ENCODE results near the gene JOSD1.
"Not testable (repeated sequence)": the region's sequence is repeated elsewhere in the genome, so short reads cannot be mapped to it uniquely, and the experiment has no call there.

The JOSD1 gene

DNA sequence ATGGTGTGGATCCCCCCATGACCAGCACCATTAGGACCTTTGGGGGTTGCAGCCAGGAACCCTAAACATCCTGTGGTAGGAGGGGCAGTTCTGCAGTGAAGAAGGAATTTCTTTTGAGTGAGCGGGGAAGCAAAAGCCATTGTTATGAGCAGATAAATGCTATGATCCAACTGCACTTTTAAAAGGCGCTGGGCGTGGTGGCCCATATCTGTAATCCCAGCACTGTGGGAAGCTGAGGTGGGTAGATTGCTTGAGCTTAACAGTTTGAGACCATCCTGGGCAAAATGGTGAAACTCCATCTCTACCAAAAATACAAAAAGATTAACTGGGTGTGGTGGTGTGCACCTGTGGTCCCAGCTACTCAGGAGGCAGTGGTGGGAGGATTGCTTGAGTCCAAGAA is 24.9 kb downstream of the JOSD1 start:
- DNase-seq = peak; percentile 86

- DNase-seq = no peak
Observed at GRCh38 chr22:38674888-38675287, 25.9 kb downstream of the JOSD1 start.

DNA sequence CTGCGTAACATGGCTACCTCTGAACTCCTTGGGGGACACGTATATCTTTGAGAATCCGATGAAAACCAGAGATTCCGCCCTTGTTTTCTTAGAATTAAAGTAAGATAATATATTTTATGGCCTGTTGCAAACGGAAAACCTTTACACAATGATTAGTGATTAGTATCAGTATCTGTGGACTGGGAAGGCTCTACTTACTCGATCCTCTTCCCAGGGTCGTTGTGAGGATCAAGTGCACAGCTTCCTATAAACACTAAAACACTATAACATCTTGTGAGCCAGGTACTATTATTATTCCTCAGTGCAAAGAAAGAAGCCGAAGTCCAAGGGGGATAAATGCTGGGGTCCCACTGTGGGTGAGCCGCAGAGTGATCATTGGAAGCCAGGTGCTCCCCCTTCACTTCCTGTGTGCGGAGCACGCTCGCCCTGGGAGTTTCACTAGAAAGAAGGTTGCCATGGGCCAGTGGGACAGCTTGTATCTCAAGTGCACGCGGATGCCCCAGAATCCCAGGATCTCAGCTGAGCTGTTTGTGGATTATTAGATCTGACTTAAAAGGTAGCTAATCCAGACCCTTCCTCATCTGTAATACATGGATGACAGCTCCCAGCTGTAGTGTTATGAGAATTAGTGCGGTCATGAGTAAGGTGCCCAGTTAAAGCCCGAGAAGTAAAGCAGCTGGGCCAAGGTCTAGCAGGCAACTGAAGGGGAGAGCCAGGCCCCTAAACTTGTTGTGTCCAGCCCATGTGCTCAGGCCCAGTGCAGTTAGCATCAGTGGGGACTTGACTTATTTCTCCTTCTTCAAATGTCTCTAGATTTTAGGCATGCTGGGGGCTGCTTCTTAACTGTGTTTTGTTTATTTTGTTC is 43.5 kb downstream of the JOSD1 start:
- DNase-seq = peak; percentile 54

DNA sequence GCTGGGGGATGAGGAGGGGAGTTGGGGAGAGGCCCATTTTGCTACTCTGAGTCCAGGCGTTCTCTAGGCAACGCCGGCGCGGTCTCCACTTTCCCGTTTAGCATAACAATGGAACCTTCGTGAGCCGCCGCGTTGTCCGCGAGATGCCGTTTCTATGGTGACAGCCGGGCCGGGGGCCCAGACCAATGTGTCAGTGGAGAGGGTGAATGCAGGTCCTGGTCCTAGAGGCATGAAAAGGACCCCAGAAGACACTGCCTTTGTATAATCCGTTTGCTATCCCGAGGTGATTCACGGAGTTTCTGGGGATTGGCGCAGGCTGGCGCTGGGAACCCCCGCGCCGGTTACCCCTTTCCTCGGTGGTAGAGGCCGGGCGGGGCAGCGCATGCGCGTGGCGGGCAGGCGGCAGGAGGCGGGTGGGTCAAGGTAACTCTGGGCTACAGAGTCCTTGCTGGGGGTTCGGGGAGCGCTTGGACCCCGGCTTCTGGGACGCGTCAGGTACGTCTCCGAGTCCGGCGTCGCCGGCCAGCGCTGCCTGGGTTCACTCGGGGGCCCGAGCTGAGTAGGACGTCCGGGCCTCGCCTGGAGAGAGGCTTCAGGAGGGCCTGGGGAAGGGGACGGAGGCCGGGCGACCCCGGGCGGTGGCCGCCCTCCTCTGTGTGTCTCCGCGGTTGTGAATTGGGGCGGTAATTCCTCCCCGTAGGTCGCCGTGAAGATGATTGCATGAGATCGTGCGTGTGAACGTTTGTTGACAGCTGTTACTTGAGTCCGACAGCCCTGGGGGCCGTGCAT is 44.3 kb downstream of the JOSD1 start, which contains the start of the genes CBY1 and FAM227A:
Gene CBY1 (plus strand): TSS at position 383 of the 789 bp plus-strand sequence. CDS start 11,417 bp downstream, outside the sequence.
Gene FAM227A (minus strand): TSS at position 137 of the 789 bp plus-strand sequence. CDS start 6,224 bp downstream, outside the sequence.
- DNase-seq = peak; percentile 93

- DNase-seq = peak; percentile 42
Observed at GRCh38 chr22:38655519-38656255, 45.1 kb downstream of the JOSD1 start.

- no peak for DNase-seq
Observed at GRCh38 chr22:38653741-38654140, 47.0 kb downstream of the JOSD1 start.

GRCh38 chr22:38652859-38653258 is 47.9 kb downstream of the JOSD1 start:
- peak; percentile 23 for DNase-seq

- no peak for DNase-seq
Observed at GRCh38 chr22:38649841-38650522, 50.8 kb downstream of the JOSD1 start.

GRCh38 chr22:38645430-38645829 is 55.3 kb downstream of the JOSD1 start:
- DNase-seq = no peak

GRCh38 chr22:38644245-38644644 is 56.5 kb downstream of the JOSD1 start:
- DNase-seq = not testable (repeated sequence)

DNA sequence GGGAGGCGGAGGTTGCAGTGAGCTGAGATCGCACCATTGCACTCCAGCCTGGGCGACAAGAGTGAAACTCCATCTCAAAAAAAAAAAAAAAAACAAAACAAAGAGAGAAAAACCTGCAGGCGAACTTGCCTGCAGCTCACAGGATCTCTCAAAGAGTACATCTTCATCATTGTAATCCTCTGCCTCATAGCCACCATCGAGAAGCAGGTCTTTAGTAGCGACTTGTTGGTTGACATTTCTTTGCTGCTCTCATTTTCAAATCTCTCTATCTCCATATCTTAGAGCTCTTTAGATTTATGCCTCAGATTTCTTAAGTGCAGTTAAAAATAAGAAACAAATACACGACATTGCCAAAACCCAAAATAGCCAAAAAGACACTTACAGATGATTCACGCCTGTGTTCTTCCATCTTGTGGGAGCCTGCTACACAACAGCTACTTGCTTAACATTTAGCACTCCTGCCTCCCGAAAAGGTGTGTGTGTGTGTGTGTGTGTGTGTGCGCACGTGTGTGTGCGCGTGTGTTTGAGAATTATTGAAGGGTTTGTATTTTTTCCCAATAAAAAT is 59.2 kb downstream of the JOSD1 start:
- DNase-seq = no peak

DNA sequence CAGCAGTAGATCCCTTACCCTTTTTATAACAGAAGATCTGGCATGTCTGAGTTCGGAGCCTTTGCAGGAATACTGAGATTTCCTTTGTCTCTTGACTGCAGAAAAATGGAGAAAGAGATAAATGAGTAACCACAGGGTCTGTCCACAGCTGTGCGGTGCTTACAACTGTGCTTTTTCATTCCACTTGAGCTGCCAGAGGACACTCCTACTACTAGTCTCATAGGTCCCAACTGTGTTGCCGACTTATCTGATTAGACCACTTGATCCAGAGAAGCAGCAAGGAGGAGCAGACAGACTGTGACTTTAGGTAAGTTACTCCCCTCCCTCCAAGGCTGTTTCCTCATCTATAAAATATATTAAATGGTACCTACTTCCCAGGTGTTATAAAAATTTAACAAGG is 62.0 kb downstream of the JOSD1 start:
- peak; percentile 55 for DNase-seq

DNA sequence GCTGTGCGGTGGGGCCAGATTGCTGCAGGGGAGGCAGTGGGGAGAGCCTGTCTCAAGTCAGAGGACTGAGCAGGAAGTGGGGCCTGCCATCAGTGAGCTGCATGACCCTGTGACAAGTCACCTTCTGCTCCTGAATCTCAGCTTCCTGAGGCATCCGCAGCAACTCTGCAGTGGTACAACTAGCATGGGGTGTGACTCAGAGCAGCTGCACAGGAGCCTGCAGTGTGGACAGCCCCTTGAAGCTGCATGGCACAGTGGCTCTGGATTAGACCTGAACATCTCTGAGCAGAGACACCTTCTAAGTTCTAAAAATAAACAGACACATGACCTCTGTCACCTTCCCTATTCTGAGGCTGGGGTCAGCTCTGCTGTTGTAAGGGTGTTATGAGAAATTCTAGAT is 62.5 kb downstream of the JOSD1 start:
- DNase-seq = no peak

Measured in hematopoietic multipotent progenitor cell treated with erythropoietin and hydrocortisone succinate and interleukin-3 and kit ligand, for 6 days (in vitro differentiated cells).